Natural killer cell (primary cell): Measurements from ENCODE around the gene MKRN1. TPM values are rescaled to one million over a fixed set of nuclear protein-coding genes. Genes with fewer than 3 reads are reported as not detected.

Experiments used
- ATAC-seq, 3 donors: fragments of 150-1000 bp in 2 of 3; fragments of 200-7000 bp in 1 of 3; cut with Tn5 transposase; 1 replicate in 1 of 3; 2 replicates in 2 of 3; pipeline ENCODE4 v1.10.0; 2021; ENCODE audit warnings: mild to moderate bottlenecking in 2 of 3, moderate library complexity in 2 of 3
- DNase-seq, 2 donors: peaks; one replicate each; pipeline versions ENCODE4 v3.0.0 to v3.0.0-alpha.2; 2013 to 2021; ENCODE audit warnings: mixed read lengths in 1 of 2
- H3K27ac ChIP-seq: one replicate; pipeline ENCODE4 v1.5.1; 2013; ENCODE audit warnings: mild to moderate bottlenecking, low read length
- H3K27me3 ChIP-seq: one replicate; pipeline ENCODE4 v1.6.1; 2013; ENCODE audit warnings: low read length; ENCODE audit not compliant: control insufficient read depth, insufficient read depth
- H3K36me3 ChIP-seq: one replicate; pipeline ENCODE4 v1.6.1; 2013; ENCODE audit warnings: low read length; ENCODE audit not compliant: control insufficient read depth, insufficient read depth
- H3K4me1 ChIP-seq: one replicate; pipeline ENCODE4 v1.6.1; 2013; ENCODE audit warnings: low read length; ENCODE audit not compliant: control insufficient read depth, insufficient read depth
- H3K4me3 ChIP-seq: one replicate; pipeline ENCODE4 v1.5.1; 2013; ENCODE audit warnings: low read length
- H3K9me3 ChIP-seq: one replicate; pipeline ENCODE4 v1.6.1; 2013; ENCODE audit warnings: low read length; ENCODE audit not compliant: control insufficient read depth, insufficient read depth
- H3K27ac Mint-ChIP-seq, 2 donors: one replicate each; pipeline ENCODE4 v1.8.0; 2022; ENCODE audit warnings: mild to moderate bottlenecking in 2 of 2, mixed read lengths in 2 of 2, moderate library complexity in 1 of 2
- H3K27me3 Mint-ChIP-seq, 2 donors: one replicate each; pipeline ENCODE4 v1.8.0; 2022; ENCODE audit warnings: low read depth in 2 of 2, mixed read lengths in 2 of 2
- H3K36me3 Mint-ChIP-seq: one replicate; pipeline ENCODE4 v1.8.0; 2022; ENCODE audit warnings: mixed read lengths
- H3K4me1 Mint-ChIP-seq, 2 donors: one replicate each; pipeline ENCODE4 v1.8.0; 2022; ENCODE audit warnings: mixed read lengths in 2 of 2
- H3K4me3 Mint-ChIP-seq: one replicate; pipeline ENCODE4 v1.8.0; 2022; ENCODE audit warnings: mild to moderate bottlenecking, moderate library complexity, mixed read lengths
- H3K9me3 Mint-ChIP-seq, 2 donors: one replicate each; pipeline ENCODE4 v1.8.0; 2022; ENCODE audit warnings: mixed read lengths in 2 of 2
- CTCF ChIP-seq: fragments of 200-600 bp; IDR thresholded peaks from one replicate; pipeline ENCODE4 v1.8.0; 2022; ENCODE audit warnings: antibody characterized with exemption
- WGBS: methylation state at CpG from one replicate; pipeline ENCODE4 v1.1.7; 2013; ENCODE audit warnings: missing lambda C conversion rate; ENCODE audit not compliant: insufficient coverage; 5-methylcytosine and 5-hydroxymethylcytosine counted together
- intact Hi-C: fragments of 100-400 bp; cut with micrococcal nuclease; formaldehyde crosslinking; loops from one replicate; pipeline ENCODE4 v1.14.2; 2022
- total RNA-seq, 4 donors: library from RNA; stranded (reverse); fragments of 120-200 nt in 1 of 4; gene quantifications; one replicate each; pipeline versions ENCODE4 v1.2.3 to v1.2.4, GENCODE V29; 2013 to 2022

MKRN1 gene
- total RNA-seq, 3 donors from 2014 or later (not counting 1 experiment from before 2014, with no cell fraction given), result 119 to 146 (median 136) TPM

GRCh38 chr7:140435252-140435895, 43.9 kb downstream of the MKRN1 start:
- ATAC-seq, result no peak
- H3K4me1 Mint-ChIP-seq, result no peaks in the 10 kb centered on the region
- Histone ChIP-seq H3K9me3 (no peaks in the 10 kb centered on the region), H3K27me3 (no peaks in the 10 kb centered on the region), H3K4me1 (no peaks in the 10 kb centered on the region), H3K27ac (no peak overlapping the region), H3K36me3 (no peaks in the 10 kb centered on the region), H3K4me3 (no peak overlapping the region)
- no peak for TF ChIP-seq CTCF
- H3K4me3 Mint-ChIP-seq, result no peak overlapping the region
- H3K36me3 Mint-ChIP-seq, result no peaks in the 10 kb centered on the region
- WGBS, result 69% methylated on average over 51 of the region's 51 CpGs
- H3K27me3 Mint-ChIP-seq, result no peaks in the 10 kb centered on the region
- no peaks in the 10 kb centered on the region for H3K9me3 Mint-ChIP-seq
- no peak for DNase-seq
- intact Hi-C loops, result no loop called here
- no peak overlapping the region for H3K27ac Mint-ChIP-seq

- H3K4me1 ChIP-seq, result no peaks in the 10 kb centered on the region
- no peaks in the 10 kb centered on the region for H3K9me3 Mint-ChIP-seq
- H3K27ac ChIP-seq, result no peak overlapping the region
- no peak for TF ChIP-seq CTCF
- intact Hi-C loops, result no loop called here
- ATAC-seq (no peak), DNase-seq (no peak)
- no peaks in the 10 kb centered on the region for H3K9me3 ChIP-seq
- no peak overlapping the region for H3K4me3 Mint-ChIP-seq
- no peaks in the 10 kb centered on the region for H3K27me3 Mint-ChIP-seq
- H3K27me3 ChIP-seq, result no peaks in the 10 kb centered on the region
- H3K4me1 Mint-ChIP-seq, result no peaks in the 10 kb centered on the region
- no peaks in the 10 kb centered on the region for H3K36me3 Mint-ChIP-seq
- H3K36me3 ChIP-seq, result no peaks in the 10 kb centered on the region
- H3K27ac Mint-ChIP-seq, result no peak overlapping the region
- H3K4me3 ChIP-seq, result no peak overlapping the region
- WGBS, result 74% methylated on average over 3 of the region's 3 CpGs
These were observed 45.9 kb downstream of the MKRN1 start for GRCh38 chr7:140433396-140433795.

GRCh38 chr7:140426130-140426529, 53.2 kb downstream of the MKRN1 start:
- intact Hi-C loops, result no loop called here
- Histone ChIP-seq H3K27ac (no peak overlapping the region), H3K27me3 (no peaks in the 10 kb centered on the region), H3K9me3 (no peaks in the 10 kb centered on the region), H3K4me1 (no peaks in the 10 kb centered on the region), H3K4me3 (no peak overlapping the region), H3K36me3 (no peaks in the 10 kb centered on the region)
- H3K4me1 Mint-ChIP-seq, result no peaks in the 10 kb centered on the region
- TF ChIP-seq CTCF, result no peak
- no peaks in the 10 kb centered on the region for H3K36me3 Mint-ChIP-seq
- over 99% methylated on average over 5 of the region's 6 CpGs for WGBS
- H3K27ac Mint-ChIP-seq, result no peak overlapping the region
- no peak overlapping the region for H3K4me3 Mint-ChIP-seq
- ATAC-seq (no peak), DNase-seq (no peak)
- no peaks in the 10 kb centered on the region for H3K27me3 Mint-ChIP-seq
- no peaks in the 10 kb centered on the region for H3K9me3 Mint-ChIP-seq

- ATAC-seq, result no peak
- no peak for DNase-seq
- Histone ChIP-seq H3K4me1 (no peaks in the 10 kb centered on the region), H3K27ac (no peak overlapping the region), H3K4me3 (no peak overlapping the region), H3K36me3 (no peaks in the 10 kb centered on the region), H3K27me3 (no peaks in the 10 kb centered on the region), H3K9me3 (no peaks in the 10 kb centered on the region)
- H3K36me3 Mint-ChIP-seq, result no peaks in the 10 kb centered on the region
- H3K27me3 Mint-ChIP-seq, result no peaks in the 10 kb centered on the region
- H3K27ac Mint-ChIP-seq, result no peak overlapping the region
- WGBS, result 91% methylated on average over 12 of the region's 12 CpGs
- no peak overlapping the region for H3K4me3 Mint-ChIP-seq
- no peaks in the 10 kb centered on the region for H3K4me1 Mint-ChIP-seq
- intact Hi-C loops, result no loop called here
- no peaks in the 10 kb centered on the region for H3K9me3 Mint-ChIP-seq
- TF ChIP-seq CTCF, result no peak
These were observed 53.6 kb downstream of the MKRN1 start for GRCh38 chr7:140425718-140426117.
